Natural killer cell (primary cell): Measurements from ENCODE around the gene JSRP1. TPM values are rescaled to one million over a fixed set of nuclear protein-coding genes. Genes with fewer than 3 reads are reported as not detected.
A peak's percentile ranks its signal among the peaks of the same experiment; 100 is the strongest.

Source experiments
- ATAC-seq, 3 donors: fragments of 150-1000 bp in 2 of 3; fragments of 200-7000 bp in 1 of 3; cut with Tn5 transposase; 1 replicate in 1 of 3; 2 replicates in 2 of 3; pipeline ENCODE4 v1.10.0; 2021; ENCODE audit warnings: mild to moderate bottlenecking in 2 of 3, moderate library complexity in 2 of 3
- DNase-seq, 2 donors: peaks; one replicate each; pipeline versions ENCODE4 v3.0.0 to v3.0.0-alpha.2; 2013 to 2021; ENCODE audit warnings: mixed read lengths in 1 of 2
- H3K27ac ChIP-seq: one replicate; pipeline ENCODE4 v1.5.1; 2013; ENCODE audit warnings: mild to moderate bottlenecking, low read length
- H3K27me3 ChIP-seq: one replicate; pipeline ENCODE4 v1.6.1; 2013; ENCODE audit warnings: low read length; ENCODE audit not compliant: control insufficient read depth, insufficient read depth
- H3K36me3 ChIP-seq: one replicate; pipeline ENCODE4 v1.6.1; 2013; ENCODE audit warnings: low read length; ENCODE audit not compliant: control insufficient read depth, insufficient read depth
- H3K4me1 ChIP-seq: one replicate; pipeline ENCODE4 v1.6.1; 2013; ENCODE audit warnings: low read length; ENCODE audit not compliant: control insufficient read depth, insufficient read depth
- H3K4me3 ChIP-seq: one replicate; pipeline ENCODE4 v1.5.1; 2013; ENCODE audit warnings: low read length
- H3K9me3 ChIP-seq: one replicate; pipeline ENCODE4 v1.6.1; 2013; ENCODE audit warnings: low read length; ENCODE audit not compliant: control insufficient read depth, insufficient read depth
- H3K27ac Mint-ChIP-seq, 2 donors: one replicate each; pipeline ENCODE4 v1.8.0; 2022; ENCODE audit warnings: mild to moderate bottlenecking in 2 of 2, mixed read lengths in 2 of 2, moderate library complexity in 1 of 2
- H3K27me3 Mint-ChIP-seq, 2 donors: one replicate each; pipeline ENCODE4 v1.8.0; 2022; ENCODE audit warnings: low read depth in 2 of 2, mixed read lengths in 2 of 2
- H3K36me3 Mint-ChIP-seq: one replicate; pipeline ENCODE4 v1.8.0; 2022; ENCODE audit warnings: mixed read lengths
- H3K4me1 Mint-ChIP-seq, 2 donors: one replicate each; pipeline ENCODE4 v1.8.0; 2022; ENCODE audit warnings: mixed read lengths in 2 of 2
- H3K4me3 Mint-ChIP-seq: one replicate; pipeline ENCODE4 v1.8.0; 2022; ENCODE audit warnings: mild to moderate bottlenecking, moderate library complexity, mixed read lengths
- H3K9me3 Mint-ChIP-seq, 2 donors: one replicate each; pipeline ENCODE4 v1.8.0; 2022; ENCODE audit warnings: mixed read lengths in 2 of 2
- WGBS: methylation state at CpG from one replicate; pipeline ENCODE4 v1.1.7; 2013; ENCODE audit warnings: missing lambda C conversion rate; ENCODE audit not compliant: insufficient coverage; 5-methylcytosine and 5-hydroxymethylcytosine counted together
- intact Hi-C: fragments of 100-400 bp; cut with micrococcal nuclease; formaldehyde crosslinking; loops from one replicate; pipeline ENCODE4 v1.14.2; 2022
- total RNA-seq, 4 donors: library from RNA; stranded (reverse); fragments of 120-200 nt in 1 of 4; gene quantifications; one replicate each; pipeline versions ENCODE4 v1.2.3 to v1.2.4, GENCODE V29; 2013 to 2022
- TF ChIP-seq, protein P1 (sequence below): fragments of 200-600 bp; IDR thresholded peaks from one replicate; pipeline ENCODE4 v1.8.0; 2022; ENCODE audit warnings: antibody characterized with exemption

Gene JSRP1
- total RNA-seq, 3 donors from 2014 or later (not counting 1 experiment from before 2014, with no cell fraction given): 0.82 to 2.0 TPM; not detected in 1

DNA sequence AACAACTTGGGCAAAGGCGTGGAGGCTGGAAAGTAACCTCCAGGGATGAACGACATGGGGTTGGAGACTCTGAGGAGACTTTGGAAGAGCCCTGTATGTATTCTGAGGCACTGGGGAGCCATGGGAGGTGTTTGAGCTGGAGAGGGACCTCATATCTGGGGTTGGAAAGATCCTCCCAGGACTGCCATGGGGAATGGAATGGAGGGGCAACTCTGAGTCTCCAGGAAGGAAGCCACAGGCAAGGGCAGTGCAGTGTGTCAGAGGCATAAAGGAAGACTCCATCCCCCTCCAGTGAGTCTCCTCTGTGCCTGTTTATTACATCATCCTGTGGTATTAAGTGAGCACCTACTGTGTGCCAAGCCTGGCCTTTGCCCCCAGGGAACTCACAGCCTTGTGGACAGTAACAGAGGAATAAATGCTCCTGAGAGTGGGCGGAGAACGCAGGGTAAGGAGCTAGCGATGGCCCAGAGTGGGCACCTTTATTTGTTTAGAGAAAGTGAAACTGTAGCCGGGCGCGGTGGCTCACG, 18.0 kb upstream of the JSRP1 start:
- peak overlapping the region; percentile 75 for H3K4me3 Mint-ChIP-seq
- Histone ChIP-seq H3K36me3 (peaks cover 20% of the 10 kb centered on the region), H3K4me1 (peaks cover 45% of the 10 kb centered on the region), H3K9me3 (no peaks in the 10 kb centered on the region), H3K27ac (peak overlapping the region; percentile 33), H3K4me3 (no peak overlapping the region), H3K27me3 (no peaks in the 10 kb centered on the region)
- peak overlapping the region; percentile 87 to 97 for H3K27ac Mint-ChIP-seq
- TF ChIP-seq, protein P1, sequence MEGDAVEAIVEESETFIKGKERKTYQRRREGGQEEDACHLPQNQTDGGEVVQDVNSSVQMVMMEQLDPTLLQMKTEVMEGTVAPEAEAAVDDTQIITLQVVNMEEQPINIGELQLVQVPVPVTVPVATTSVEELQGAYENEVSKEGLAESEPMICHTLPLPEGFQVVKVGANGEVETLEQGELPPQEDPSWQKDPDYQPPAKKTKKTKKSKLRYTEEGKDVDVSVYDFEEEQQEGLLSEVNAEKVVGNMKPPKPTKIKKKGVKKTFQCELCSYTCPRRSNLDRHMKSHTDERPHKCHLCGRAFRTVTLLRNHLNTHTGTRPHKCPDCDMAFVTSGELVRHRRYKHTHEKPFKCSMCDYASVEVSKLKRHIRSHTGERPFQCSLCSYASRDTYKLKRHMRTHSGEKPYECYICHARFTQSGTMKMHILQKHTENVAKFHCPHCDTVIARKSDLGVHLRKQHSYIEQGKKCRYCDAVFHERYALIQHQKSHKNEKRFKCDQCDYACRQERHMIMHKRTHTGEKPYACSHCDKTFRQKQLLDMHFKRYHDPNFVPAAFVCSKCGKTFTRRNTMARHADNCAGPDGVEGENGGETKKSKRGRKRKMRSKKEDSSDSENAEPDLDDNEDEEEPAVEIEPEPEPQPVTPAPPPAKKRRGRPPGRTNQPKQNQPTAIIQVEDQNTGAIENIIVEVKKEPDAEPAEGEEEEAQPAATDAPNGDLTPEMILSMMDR: no peak
- H3K36me3 Mint-ChIP-seq: no peaks in the 10 kb centered on the region
- WGBS: 88% methylated on average over 9 of the region's 9 CpGs
- peaks cover 26 to 65% of the 10 kb centered on the region in 2 donors for H3K4me1 Mint-ChIP-seq
- no peaks in the 10 kb centered on the region for H3K9me3 Mint-ChIP-seq
- H3K27me3 Mint-ChIP-seq: no peaks in the 10 kb centered on the region
- intact Hi-C loops: loop anchor here (10.0 kb wide), 1 partner anchor 51 kb away; the partner anchor contains the start of genes LSM7 and SPPL2B
- ATAC-seq: no peak
- DNase-seq: no peak

DNA sequence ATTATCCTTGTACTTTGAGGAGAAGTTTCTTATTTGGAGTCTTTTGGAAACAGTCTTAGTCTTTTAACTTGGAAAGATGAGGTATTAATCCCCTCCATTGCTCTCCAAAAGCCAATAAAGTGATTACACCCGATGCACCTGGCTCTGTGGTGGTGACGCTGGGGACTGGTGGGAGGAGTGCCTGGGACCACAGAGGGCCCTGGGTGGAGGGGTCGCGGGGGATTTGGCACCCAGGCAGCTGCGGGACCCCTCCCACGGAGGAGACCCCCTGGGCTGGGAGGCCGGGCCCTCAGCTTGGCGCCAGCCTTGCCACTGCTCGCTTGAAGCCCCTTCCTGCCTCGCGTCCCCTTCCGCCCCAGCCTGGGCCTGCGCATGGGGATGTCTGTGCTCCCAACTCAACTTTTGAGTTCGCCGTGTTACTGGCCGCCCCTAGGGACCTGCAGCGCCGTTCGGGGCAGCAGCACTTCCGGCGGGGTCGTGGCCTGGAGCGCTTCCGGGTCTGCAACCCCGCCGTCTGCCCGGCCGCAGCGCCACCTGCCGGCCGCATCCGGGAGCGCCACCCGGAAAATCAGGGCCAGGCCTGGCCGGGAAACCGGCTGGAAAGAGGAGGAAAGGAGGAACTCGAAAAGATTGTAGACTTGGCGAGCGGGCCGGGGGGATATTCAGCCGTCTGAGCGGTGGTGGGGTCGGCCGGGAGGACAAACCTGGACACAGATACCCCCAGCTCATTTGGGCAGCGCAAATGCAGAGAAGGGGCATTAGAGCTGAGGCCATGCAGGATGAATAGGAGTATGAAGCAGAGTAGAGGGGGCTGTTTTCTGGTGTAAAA, 17.4 kb upstream of the JSRP1 start:
- TF ChIP-seq, protein P1: peak; percentile 98
- no peaks in the 10 kb centered on the region for H3K9me3 Mint-ChIP-seq
- WGBS: 13% methylated on average over 45 of the region's 45 CpGs
- H3K4me1 Mint-ChIP-seq: peaks cover 26 to 60% of the 10 kb centered on the region in 2 donors
- intact Hi-C loops: loop anchor here (1.0 to 10.0 kb wide), 3 partner anchors 37 to 117 kb away; partner anchors contain the start of genes LSM7, PLEKHJ1, SF3A2 and SPPL2B
- H3K27me3 ChIP-seq: no peaks in the 10 kb centered on the region
- H3K36me3 Mint-ChIP-seq: no peaks in the 10 kb centered on the region
- H3K27ac ChIP-seq: peak overlapping the region; percentile 48
- peak overlapping the region; percentile 75 for H3K4me3 Mint-ChIP-seq
- peak overlapping the region; percentile 1 for H3K4me3 ChIP-seq
- peaks cover 20% of the 10 kb centered on the region for H3K36me3 ChIP-seq
- ATAC-seq: peak; percentile 19 to 38 (median 23)
- DNase-seq: peak; percentile 82 to 88
- peaks cover 48% of the 10 kb centered on the region for H3K4me1 ChIP-seq
- H3K27me3 Mint-ChIP-seq: no peaks in the 10 kb centered on the region
- H3K9me3 ChIP-seq: no peaks in the 10 kb centered on the region
- H3K27ac Mint-ChIP-seq: peak overlapping the region; percentile 87 to 97

DNA sequence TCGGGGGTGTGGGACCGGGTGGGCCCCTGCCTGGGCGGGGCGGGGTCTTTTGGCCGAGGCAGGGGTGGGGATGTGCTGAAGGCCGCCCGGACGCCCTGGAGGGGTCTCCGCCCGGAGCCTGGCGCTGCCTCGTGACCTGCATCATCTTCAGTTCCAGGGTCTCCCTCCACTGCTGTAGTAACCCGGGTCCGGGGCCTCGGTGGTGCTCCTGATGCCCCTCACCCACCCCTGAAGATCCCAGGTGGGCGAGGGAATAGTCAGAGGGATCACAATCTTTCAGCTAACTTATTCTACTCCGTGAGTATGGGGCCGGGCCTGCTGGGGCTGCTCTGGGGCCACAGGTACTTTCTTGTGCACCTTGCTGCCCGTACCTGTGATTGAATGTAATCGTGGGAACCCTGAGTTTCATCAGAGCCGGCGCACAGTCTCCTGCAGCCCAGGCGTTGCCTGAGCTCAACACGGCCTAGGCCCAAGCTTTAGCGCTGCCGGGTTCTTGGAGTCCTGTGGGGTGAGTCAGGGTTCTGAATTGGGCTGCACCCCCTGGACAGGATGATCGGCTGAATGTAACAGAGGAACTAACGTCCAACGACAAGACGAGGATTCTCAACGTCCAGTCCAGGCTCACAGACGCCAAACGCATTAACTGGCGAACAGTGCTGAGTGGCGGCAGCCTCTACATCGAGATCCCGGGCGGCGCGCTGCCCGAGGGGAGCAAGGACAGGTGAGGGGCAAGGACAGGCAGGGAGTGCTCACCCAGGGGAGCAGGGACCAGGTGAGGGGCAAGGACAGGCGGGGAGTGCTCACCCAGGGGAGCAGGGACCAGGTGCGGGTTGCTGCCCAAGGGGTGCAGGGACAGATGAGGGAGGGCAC, 15.3 kb upstream of the JSRP1 start:
- H3K36me3 ChIP-seq: peaks cover 20% of the 10 kb centered on the region
- Mint-ChIP-seq H3K4me3 (peak overlapping the region; percentile 90), H3K9me3 (no peaks in the 10 kb centered on the region), H3K27me3 (no peaks in the 10 kb centered on the region), H3K27ac (peak overlapping the region; percentile 87 to 97), H3K36me3 (no peaks in the 10 kb centered on the region), H3K4me1 (peaks cover 20 to 52% of the 10 kb centered on the region in 2 donors)
- DNase-seq (peak in 1 of 2 donors; percentile 54), ATAC-seq (no peak)
- intact Hi-C loops: loop anchor here (2.0 to 10.0 kb wide), 2 partner anchors 53 to 115 kb away; partner anchors contain the start of genes LSM7 and SPPL2B
- WGBS: 27% methylated on average over 43 of the region's 43 CpGs
- H3K27me3 ChIP-seq: no peaks in the 10 kb centered on the region
- H3K4me3 ChIP-seq: peak overlapping the region; percentile 97
- H3K9me3 ChIP-seq: no peaks in the 10 kb centered on the region
- peak overlapping the region; percentile 89 for H3K27ac ChIP-seq
- H3K4me1 ChIP-seq: peaks cover 54% of the 10 kb centered on the region
- TF ChIP-seq, protein P1: no peak
